Calu3 (cell line): ENCODE measurements around the gene KIF26B. TPM values are rescaled to one million over a fixed set of nuclear protein-coding genes. Genes with fewer than 3 reads are reported as not detected.

Source experiments
- BruUV-seq: library from RNA; stranded (reverse); fragments of 400-500 nt; replicated peaks from 2 replicates; lab custom pipeline; 2021; lab: Mats Ljungman, UMichigan
- CTCF ChIA-PET: fragments of 300-600 bp; sonication (Branson Sonifier 250); formaldehyde crosslinking; loops from one replicate; lab custom pipeline; 2022; ENCODE audit warnings: antibody characterized with exemption; lab: Charles Lee
- DNase-seq: peaks from one replicate; pipeline ENCODE4 v3.0.0; 2022
- H3K27ac Mint-ChIP-seq: one replicate; pipeline ENCODE4 v1.8.0; 2022; ENCODE audit warnings: mixed read lengths; ENCODE audit not compliant: unreplicated experiment
- H3K27me3 Mint-ChIP-seq: one replicate; pipeline ENCODE4 v1.8.0; 2022; ENCODE audit warnings: mixed read lengths; ENCODE audit not compliant: unreplicated experiment
- H3K36me3 Mint-ChIP-seq: one replicate; pipeline ENCODE4 v1.8.0; 2022; ENCODE audit warnings: mild to moderate bottlenecking, moderate library complexity, mixed read lengths; ENCODE audit not compliant: insufficient read depth, unreplicated experiment
- H3K4me1 Mint-ChIP-seq: one replicate; pipeline ENCODE4 v1.8.0; 2022; ENCODE audit warnings: mild to moderate bottlenecking, low read depth, mixed read lengths; ENCODE audit not compliant: unreplicated experiment
- H3K4me3 Mint-ChIP-seq: one replicate; pipeline ENCODE4 v1.8.0; 2022; ENCODE audit warnings: mild to moderate bottlenecking, low read depth, moderate library complexity, mixed read lengths; ENCODE audit not compliant: unreplicated experiment
- H3K9me3 Mint-ChIP-seq: one replicate; pipeline ENCODE4 v1.8.0; 2022; ENCODE audit warnings: low read depth, mixed read lengths; ENCODE audit not compliant: unreplicated experiment
- CTCF ChIP-seq: fragments of 200-600 bp; IDR thresholded peaks from one replicate; pipeline ENCODE4 v1.8.0; 2022; ENCODE audit warnings: antibody characterized with exemption; ENCODE audit not compliant: unreplicated experiment
- intact Hi-C: fragments of 100-400 bp; cut with micrococcal nuclease; formaldehyde crosslinking; loops from one replicate; pipeline ENCODE4 v1.10.0; 2022; ENCODE audit not compliant: unreplicated experiment
- total RNA-seq: library from RNA; stranded (reverse); gene quantifications from 2 replicates; pipeline ENCODE4 v1.2.3, GENCODE V29; 2022

The KIF26B gene
- total RNA-seq, 1 experiment from 2014 or later: 1.1 TPM

- H3K27me3 Mint-ChIP-seq: peaks cover 14% of the 10 kb centered on the region
- CTCF ChIA-PET: no interaction called here
- intact Hi-C loops: no loop called here
- no peak for TF ChIP-seq CTCF
- peaks cover 6% of the 10 kb centered on the region for H3K9me3 Mint-ChIP-seq
- no peaks in the 10 kb centered on the region for H3K4me1 Mint-ChIP-seq
- H3K4me3 Mint-ChIP-seq: no peak overlapping the region
- H3K27ac Mint-ChIP-seq: no peak overlapping the region
- no peaks in the 10 kb centered on the region for H3K36me3 Mint-ChIP-seq
- no TSS peak for BruUV-seq
- DNase-seq: no peak
Observed at GRCh38 chr1:245578771-245579170, 424.0 kb downstream of the KIF26B start.

GRCh38 chr1:245579881-245580280, 425.1 kb downstream of the KIF26B start:
- H3K4me1 Mint-ChIP-seq: no peaks in the 10 kb centered on the region
- CTCF ChIA-PET: no interaction called here
- DNase-seq: no peak
- peaks cover 14% of the 10 kb centered on the region for H3K27me3 Mint-ChIP-seq
- no peak for TF ChIP-seq CTCF
- no TSS peak for BruUV-seq
- intact Hi-C loops: no loop called here
- H3K27ac Mint-ChIP-seq: no peak overlapping the region
- no peaks in the 10 kb centered on the region for H3K36me3 Mint-ChIP-seq
- peaks cover 6% of the 10 kb centered on the region for H3K9me3 Mint-ChIP-seq
- H3K4me3 Mint-ChIP-seq: no peak overlapping the region

- no peak overlapping the region for H3K27ac Mint-ChIP-seq
- H3K4me1 Mint-ChIP-seq: no peaks in the 10 kb centered on the region
- BruUV-seq: no TSS peak
- H3K4me3 Mint-ChIP-seq: no peak overlapping the region
- no peaks in the 10 kb centered on the region for H3K36me3 Mint-ChIP-seq
- no peak for DNase-seq
- CTCF ChIA-PET: no interaction called here
- intact Hi-C loops: no loop called here
- H3K27me3 Mint-ChIP-seq: peaks cover 14% of the 10 kb centered on the region
- peaks cover 6% of the 10 kb centered on the region for H3K9me3 Mint-ChIP-seq
- TF ChIP-seq CTCF: no peak
Observed at GRCh38 chr1:245580651-245581050, 425.9 kb downstream of the KIF26B start.

- TF ChIP-seq CTCF: no peak
- no peak overlapping the region for H3K27ac Mint-ChIP-seq
- BruUV-seq: no TSS peak
- no peak for DNase-seq
- CTCF ChIA-PET: no interaction called here
- peaks cover 9% of the 10 kb centered on the region for H3K27me3 Mint-ChIP-seq
- intact Hi-C loops: no loop called here
- H3K4me1 Mint-ChIP-seq: no peaks in the 10 kb centered on the region
- H3K36me3 Mint-ChIP-seq: no peaks in the 10 kb centered on the region
- H3K4me3 Mint-ChIP-seq: no peak overlapping the region
- H3K9me3 Mint-ChIP-seq: peaks cover 6% of the 10 kb centered on the region
Observed at GRCh38 chr1:245582026-245582425, 427.2 kb downstream of the KIF26B start.
